Type B pancreatic cell (in vitro differentiated cells): ENCODE measurements around the gene NLE1. TPM values are rescaled to one million over a fixed set of nuclear protein-coding genes. Genes with fewer than 3 reads are reported as not detected.
"Not testable (repeated sequence)": the region's sequence is repeated elsewhere in the genome, so short reads cannot be mapped to it uniquely, and the experiment has no call there.

Experiments
- DNase-seq: peaks from one replicate; pipeline ENCODE4 v3.0.0; 2021; ENCODE audit warnings: mixed read lengths; ENCODE audit not compliant: unreplicated experiment; ENCODE audit errors: extremely low spot score
- H3K27ac Mint-ChIP-seq: 2 replicates; pipeline ENCODE4 v1.8.0; 2021; ENCODE audit warnings: mild to moderate bottlenecking, mixed read lengths
- H3K27me3 Mint-ChIP-seq: 2 replicates; pipeline ENCODE4 v1.8.0; 2021; ENCODE audit warnings: mixed read lengths
- H3K36me3 Mint-ChIP-seq: 2 replicates; pipeline ENCODE4 v1.8.0; 2021; ENCODE audit warnings: mixed read lengths
- H3K4me1 Mint-ChIP-seq: one replicate; pipeline ENCODE4 v1.8.0; 2021; ENCODE audit warnings: mixed read lengths; ENCODE audit not compliant: unreplicated experiment
- H3K4me3 Mint-ChIP-seq: 2 replicates; pipeline ENCODE4 v1.8.0; 2021; ENCODE audit warnings: mild to moderate bottlenecking, mixed read lengths
- H3K9me3 Mint-ChIP-seq: 2 replicates; pipeline ENCODE4 v1.8.0; 2021; ENCODE audit warnings: mixed read lengths
- total RNA-seq: library from RNA; stranded (reverse); gene quantifications from 2 replicates; pipeline ENCODE4 v1.2.1, GENCODE V29; 2021; ENCODE audit warnings: low replicate concordance
- TF ChIP-seq, protein P1 (sequence below): fragments of 200-600 bp; sonication (generic); conservative IDR thresholded peaks from 2 replicates; pipeline ENCODE4 v1.5.0; 2021; ENCODE audit warnings: antibody characterized with exemption, mild to moderate bottlenecking

Gene NLE1
- total RNA-seq, 1 donor from 2014 or later, result 24.9 TPM

DNA sequence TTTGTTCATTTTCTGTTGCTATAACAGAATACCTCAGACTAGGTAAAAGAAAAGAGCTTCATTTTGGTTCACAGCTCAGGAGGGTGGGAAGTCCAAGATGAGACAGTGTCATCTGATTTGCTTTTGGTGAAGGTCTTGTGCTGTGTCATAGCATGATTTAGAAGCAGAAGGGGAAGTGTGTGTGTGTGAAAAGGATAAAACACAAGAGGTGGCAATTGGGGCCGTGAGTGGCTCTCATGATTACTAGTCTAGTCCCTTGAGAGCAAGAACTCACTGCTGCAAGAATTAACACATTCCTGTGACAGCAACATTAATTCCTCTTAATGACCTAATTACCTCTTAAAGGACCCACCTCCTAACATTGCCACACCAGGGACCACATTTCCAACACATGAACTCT lies 43.7 kb upstream of the NLE1 start:
- no peak for DNase-seq
- TF ChIP-seq, protein P1, sequence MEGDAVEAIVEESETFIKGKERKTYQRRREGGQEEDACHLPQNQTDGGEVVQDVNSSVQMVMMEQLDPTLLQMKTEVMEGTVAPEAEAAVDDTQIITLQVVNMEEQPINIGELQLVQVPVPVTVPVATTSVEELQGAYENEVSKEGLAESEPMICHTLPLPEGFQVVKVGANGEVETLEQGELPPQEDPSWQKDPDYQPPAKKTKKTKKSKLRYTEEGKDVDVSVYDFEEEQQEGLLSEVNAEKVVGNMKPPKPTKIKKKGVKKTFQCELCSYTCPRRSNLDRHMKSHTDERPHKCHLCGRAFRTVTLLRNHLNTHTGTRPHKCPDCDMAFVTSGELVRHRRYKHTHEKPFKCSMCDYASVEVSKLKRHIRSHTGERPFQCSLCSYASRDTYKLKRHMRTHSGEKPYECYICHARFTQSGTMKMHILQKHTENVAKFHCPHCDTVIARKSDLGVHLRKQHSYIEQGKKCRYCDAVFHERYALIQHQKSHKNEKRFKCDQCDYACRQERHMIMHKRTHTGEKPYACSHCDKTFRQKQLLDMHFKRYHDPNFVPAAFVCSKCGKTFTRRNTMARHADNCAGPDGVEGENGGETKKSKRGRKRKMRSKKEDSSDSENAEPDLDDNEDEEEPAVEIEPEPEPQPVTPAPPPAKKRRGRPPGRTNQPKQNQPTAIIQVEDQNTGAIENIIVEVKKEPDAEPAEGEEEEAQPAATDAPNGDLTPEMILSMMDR, result no peak
- no peaks in the 10 kb centered on the region for H3K9me3 Mint-ChIP-seq
- no peaks in the 10 kb centered on the region for H3K36me3 Mint-ChIP-seq
- H3K4me3 Mint-ChIP-seq, result no peak overlapping the region
- no peak overlapping the region for H3K27ac Mint-ChIP-seq
- H3K4me1 Mint-ChIP-seq, result no peaks in the 10 kb centered on the region
- peaks cover 26% of the 10 kb centered on the region for H3K27me3 Mint-ChIP-seq

DNA sequence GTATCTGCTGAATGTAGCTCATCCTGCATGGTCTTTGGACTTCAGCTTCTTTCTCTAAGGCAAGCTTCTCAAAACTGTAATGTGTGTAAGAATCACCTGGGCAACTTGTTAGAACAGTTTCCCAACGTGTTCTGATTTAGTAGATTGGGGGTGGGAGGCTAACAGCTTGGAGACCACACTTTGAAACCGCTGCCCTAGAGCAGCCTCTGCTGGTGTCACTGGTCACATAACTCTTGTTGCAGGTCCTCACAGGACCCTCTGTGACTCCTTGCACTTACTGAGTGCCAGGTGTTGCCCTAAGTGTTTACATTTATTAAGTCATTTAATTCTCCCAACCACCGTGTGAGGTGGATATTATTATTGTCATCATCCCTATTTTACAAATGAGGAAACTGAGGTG lies 42.2 kb upstream of the NLE1 start:
- DNase-seq, result no peak
- Mint-ChIP-seq H3K4me3 (no peak overlapping the region), H3K4me1 (no peaks in the 10 kb centered on the region), H3K36me3 (no peaks in the 10 kb centered on the region), H3K9me3 (no peaks in the 10 kb centered on the region), H3K27ac (no peak overlapping the region), H3K27me3 (peaks cover 26% of the 10 kb centered on the region)
- TF ChIP-seq, protein P1, result no peak

DNA sequence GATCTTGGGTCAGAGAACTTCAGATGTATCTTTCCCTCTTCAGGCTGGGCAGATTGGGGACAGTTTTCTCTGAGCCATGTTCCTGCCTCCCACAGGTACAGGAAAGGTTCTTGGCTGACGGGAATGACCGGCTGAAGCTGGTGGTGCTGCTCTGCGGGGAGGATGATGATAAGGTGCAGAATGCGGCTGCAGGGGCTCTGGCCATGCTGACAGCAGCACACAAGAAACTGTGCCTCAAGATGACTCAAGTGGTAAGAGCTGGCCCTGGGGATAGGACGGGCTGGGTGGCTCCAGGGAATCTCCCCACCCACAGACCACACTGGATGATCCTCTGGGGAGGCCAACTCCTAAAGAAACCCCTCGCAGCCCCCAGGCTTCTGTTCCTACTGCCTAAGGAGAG lies 41.2 kb upstream of the NLE1 start:
- peaks cover 26% of the 10 kb centered on the region for H3K27me3 Mint-ChIP-seq
- DNase-seq, result no peak
- no peak overlapping the region for H3K27ac Mint-ChIP-seq
- no peaks in the 10 kb centered on the region for H3K4me1 Mint-ChIP-seq
- TF ChIP-seq, protein P1, result no peak
- H3K9me3 Mint-ChIP-seq, result no peaks in the 10 kb centered on the region
- no peaks in the 10 kb centered on the region for H3K36me3 Mint-ChIP-seq
- H3K4me3 Mint-ChIP-seq, result no peak overlapping the region

DNA sequence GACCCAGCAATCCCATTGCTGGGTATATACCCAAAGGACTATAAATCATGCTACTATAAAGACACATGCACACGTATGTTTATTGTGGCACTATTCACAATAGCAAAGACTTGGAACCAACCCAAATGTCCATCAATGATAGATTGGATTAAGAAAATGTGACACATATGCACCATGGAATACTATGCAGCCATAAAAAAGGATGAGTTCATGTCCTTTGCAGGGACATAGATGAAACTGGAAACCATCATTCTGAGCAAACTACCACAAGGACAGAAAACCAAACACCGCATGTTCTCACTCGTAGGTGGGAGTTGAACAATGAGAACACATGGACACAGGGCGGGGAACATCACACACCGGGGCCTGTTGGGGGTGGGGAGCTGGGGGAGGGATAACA lies 37.3 kb upstream of the NLE1 start:
- peaks cover 25% of the 10 kb centered on the region for H3K27me3 Mint-ChIP-seq
- DNase-seq, H3K27ac Mint-ChIP-seq, H3K4me3 Mint-ChIP-seq, H3K4me1 Mint-ChIP-seq, H3K36me3 Mint-ChIP-seq, H3K9me3 Mint-ChIP-seq: not testable (repeated sequence)

DNA sequence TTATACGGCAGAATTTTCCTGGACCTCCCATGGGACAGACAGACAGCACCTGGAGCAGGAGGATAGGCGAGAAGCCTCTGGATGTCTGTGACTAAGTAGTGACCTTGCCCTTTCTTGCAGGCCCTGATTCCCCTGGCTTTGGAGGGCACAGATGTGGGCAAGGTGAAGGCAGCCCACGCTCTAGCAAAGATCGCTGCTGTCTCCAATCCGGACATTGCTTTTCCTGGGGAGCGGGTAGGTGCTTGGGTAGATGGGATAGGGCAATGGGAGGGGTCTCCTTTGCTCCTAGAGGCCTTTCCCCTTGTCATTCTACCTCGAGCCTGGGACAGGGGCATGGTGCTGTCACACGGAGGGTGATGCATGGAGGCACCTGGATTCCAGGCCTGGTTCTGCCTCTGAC lies 34.8 kb upstream of the NLE1 start:
- TF ChIP-seq, protein P1, result no peak
- Mint-ChIP-seq H3K27me3 (peaks cover 7% of the 10 kb centered on the region), H3K4me1 (no peaks in the 10 kb centered on the region), H3K9me3 (no peaks in the 10 kb centered on the region), H3K27ac (no peak overlapping the region), H3K36me3 (no peaks in the 10 kb centered on the region), H3K4me3 (no peak overlapping the region)
- no peak for DNase-seq

DNA sequence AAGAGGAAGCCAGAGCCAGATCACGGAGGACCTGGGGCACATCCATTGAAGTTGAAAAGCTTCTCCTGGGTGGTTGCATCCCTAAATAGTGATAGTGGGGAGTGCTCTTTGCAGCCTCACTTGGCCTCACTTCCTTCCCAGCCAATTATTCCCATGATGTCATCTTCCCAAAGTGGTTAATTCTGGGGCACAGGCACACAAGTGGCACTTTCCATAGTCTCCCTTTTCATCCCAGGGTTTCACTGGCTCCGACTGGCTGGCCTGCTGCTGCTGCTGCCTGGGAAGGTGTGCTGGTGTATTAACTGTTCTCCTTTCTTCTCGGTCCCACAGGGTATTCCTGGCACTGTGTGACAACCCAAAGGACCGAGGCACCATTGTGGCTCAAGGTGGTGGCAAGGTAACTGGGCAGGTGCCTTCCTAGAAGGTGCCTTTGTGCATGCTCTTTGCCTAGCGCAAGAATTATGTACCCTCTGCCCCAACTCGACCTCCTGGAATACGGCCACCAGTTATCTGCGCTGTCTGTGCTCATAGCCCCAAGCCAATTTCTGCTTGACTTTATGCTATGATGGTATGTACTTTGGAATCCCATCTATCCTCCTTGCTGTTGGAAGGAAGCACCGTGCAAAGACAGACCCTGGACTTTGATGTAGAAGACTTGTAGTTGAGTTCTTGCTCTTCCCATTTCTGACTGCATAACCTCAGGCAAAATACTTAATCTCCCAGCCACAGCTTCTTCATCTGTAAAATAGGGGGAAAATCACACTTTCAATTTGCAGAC lies 33.7 kb upstream of the NLE1 start:
- Mint-ChIP-seq H3K4me3 (no peak overlapping the region), H3K27ac (no peak overlapping the region), H3K4me1 (no peaks in the 10 kb centered on the region), H3K9me3 (no peaks in the 10 kb centered on the region), H3K36me3 (no peaks in the 10 kb centered on the region), H3K27me3 (peaks cover 7% of the 10 kb centered on the region)
- TF ChIP-seq, protein P1, result no peak
- no peak for DNase-seq
